ENCODE data around the gene TERC. TPM values are rescaled to one million over a fixed set of nuclear protein-coding genes. Genes with fewer than 3 reads are reported as not detected.
A peak's percentile ranks its signal among the peaks of the same experiment; 100 is the strongest.

TERC gene
- total RNA-seq: 100 to 1,000 TPM in 2 of 4 donors, 10 to 100 TPM in 2; 69.6 to 342 (median 107) TPM

DNA sequence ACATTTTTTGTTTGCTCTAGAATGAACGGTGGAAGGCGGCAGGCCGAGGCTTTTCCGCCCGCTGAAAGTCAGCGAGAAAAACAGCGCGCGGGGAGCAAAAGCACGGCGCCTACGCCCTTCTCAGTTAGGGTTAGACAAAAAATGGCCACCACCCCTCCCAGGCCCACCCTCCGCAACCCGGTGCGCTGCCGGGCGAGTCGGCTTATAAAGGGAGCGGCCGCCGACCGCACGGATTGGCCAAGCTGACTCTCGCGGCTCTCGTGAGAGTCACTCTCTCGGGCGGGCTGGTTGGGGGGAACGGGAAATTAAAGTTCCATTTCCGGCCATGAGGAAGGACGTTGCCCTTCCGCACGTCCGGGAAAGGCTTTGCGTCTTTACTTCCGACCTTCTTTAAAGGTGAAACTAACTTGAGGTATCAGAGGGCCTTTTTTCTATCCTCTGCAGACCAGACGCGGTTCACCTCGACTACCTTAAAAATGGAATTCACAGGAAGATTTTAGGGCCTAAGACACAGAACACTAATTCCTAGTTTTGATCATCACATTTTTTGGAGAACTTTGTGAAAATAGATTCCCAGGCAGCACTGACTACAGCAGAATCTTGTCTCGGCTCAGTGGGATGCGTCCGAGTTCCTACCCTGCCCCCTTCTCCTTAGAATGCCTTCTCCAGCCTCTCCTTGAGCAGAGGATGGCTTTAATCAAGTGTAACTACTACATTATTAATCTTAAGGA lies at the start of gene TERC:
TERC (minus strand) TSS at position 179 of the 731 bp plus-strand sequence.
- intact Hi-C loops (cut with DNase I; ENCODE audit: low total_unique reads): no loop called here
- peak in 1 of 2 donors; percentile 94 for TF ChIP-seq POLR2A (IDR thresholded peaks at IDR 0.05)
- TF ChIP-seq, protein P1, sequence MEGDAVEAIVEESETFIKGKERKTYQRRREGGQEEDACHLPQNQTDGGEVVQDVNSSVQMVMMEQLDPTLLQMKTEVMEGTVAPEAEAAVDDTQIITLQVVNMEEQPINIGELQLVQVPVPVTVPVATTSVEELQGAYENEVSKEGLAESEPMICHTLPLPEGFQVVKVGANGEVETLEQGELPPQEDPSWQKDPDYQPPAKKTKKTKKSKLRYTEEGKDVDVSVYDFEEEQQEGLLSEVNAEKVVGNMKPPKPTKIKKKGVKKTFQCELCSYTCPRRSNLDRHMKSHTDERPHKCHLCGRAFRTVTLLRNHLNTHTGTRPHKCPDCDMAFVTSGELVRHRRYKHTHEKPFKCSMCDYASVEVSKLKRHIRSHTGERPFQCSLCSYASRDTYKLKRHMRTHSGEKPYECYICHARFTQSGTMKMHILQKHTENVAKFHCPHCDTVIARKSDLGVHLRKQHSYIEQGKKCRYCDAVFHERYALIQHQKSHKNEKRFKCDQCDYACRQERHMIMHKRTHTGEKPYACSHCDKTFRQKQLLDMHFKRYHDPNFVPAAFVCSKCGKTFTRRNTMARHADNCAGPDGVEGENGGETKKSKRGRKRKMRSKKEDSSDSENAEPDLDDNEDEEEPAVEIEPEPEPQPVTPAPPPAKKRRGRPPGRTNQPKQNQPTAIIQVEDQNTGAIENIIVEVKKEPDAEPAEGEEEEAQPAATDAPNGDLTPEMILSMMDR (IDR thresholded peaks at IDR 0.05): no peak
- peak; percentile 92 to 99 for DNase-seq (ENCODE audit: low spot score in 2 of 2)
- WGBS, 2 donors: 6 to 7% methylated on average over 32 to 42 of the region's 42 CpGs
- peak within 1 kb of the TSS; percentile 97 for H3K4me3 ChIP-seq (ENCODE audit: low read depth, poor library complexity, severe bottlenecking)

DNA sequence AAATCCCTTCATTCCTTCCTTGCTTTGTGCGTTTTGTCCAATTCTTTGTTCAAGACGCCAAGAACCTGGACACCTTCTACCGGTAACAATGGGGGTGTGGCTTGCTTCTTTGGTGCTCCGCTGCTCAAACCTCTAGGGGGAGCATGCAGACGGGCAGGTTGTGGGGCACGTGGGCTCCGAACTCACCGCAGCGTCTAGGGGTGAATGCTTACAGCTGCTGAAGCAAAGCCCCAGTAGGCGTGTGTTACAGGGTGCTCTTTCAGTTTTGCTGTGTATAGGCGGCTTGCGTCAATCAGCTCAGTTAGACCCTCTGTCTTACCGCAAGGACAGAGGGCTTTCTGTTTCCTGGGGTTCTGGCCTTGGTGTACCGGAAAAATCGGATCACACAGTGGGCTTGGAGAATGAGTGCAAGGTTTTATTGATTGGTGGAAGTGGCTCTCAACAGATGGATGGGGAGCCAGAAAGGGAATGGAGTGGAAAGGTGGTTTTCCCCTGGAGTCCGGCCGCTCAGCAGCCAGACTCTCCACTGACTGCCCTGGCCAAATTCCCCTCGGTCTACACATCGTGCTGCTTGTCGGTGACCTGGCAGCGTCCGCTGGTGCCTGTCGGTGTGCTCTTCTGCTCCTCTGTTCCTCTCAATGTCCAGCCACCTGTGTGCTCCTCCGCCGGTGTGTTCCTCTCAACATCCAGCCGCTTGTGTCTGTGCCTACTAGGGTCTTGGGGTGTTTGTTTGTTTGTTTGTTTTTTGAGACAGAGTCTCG lies 49.1 kb upstream of the TERC start:
- TF ChIP-seq, protein P1 (IDR thresholded peaks at IDR 0.05): no peak
- no peak for TF ChIP-seq POLR2A (IDR thresholded peaks at IDR 0.05)
- H3K4me3 ChIP-seq (ENCODE audit: low read depth, poor library complexity, severe bottlenecking): no peak overlapping the region
- DNase-seq (ENCODE audit: low spot score in 2 of 2): no peak
- 65 to 72% methylated on average over 27 of the region's 27 CpGs for WGBS, 2 donors
- intact Hi-C loops (cut with DNase I; ENCODE audit: low total_unique reads): no loop called here

DNA sequence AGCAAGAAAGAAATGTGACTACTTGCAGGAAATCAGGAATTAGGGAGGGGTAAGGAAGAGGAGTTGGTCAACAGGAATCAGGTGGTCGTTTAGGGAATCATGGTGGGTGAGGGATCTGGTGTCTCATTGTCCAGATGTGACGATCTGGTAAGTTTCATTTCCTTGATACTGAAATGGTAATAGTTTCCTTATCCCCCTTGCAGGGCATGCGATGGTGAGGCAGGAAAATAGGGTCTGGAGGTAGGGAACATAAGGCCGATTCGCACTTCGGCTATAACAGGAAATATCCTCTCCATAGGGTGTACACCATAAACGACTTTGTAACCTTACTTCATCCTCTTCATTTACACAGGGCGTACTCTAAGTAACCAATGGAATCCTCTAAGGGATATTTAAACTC lies 48.4 kb upstream of the TERC start:
- TF ChIP-seq, protein P1 (IDR thresholded peaks at IDR 0.05): no peak
- TF ChIP-seq POLR2A (IDR thresholded peaks at IDR 0.05): no peak
- WGBS, 2 donors: 47 to 59% methylated on average over 8 of the region's 8 CpGs
- H3K4me3 ChIP-seq (ENCODE audit: low read depth, poor library complexity, severe bottlenecking): no peak overlapping the region
- intact Hi-C loops (cut with DNase I; ENCODE audit: low total_unique reads): no loop called here
- DNase-seq (ENCODE audit: low spot score in 2 of 2): no peak

- peak within 1 kb of the TSS; percentile 55 for H3K4me3 ChIP-seq (ENCODE audit: low read depth, poor library complexity, severe bottlenecking)
- TF ChIP-seq, protein P1 (IDR thresholded peaks at IDR 0.05): no peak
- TF ChIP-seq POLR2A (IDR thresholded peaks at IDR 0.05): no peak
- intact Hi-C loops (cut with DNase I; ENCODE audit: low total_unique reads): no loop called here
- WGBS, 2 donors: 9 to 17% methylated on average over 19 to 43 of the region's 56 CpGs
- DNase-seq (ENCODE audit: low spot score in 2 of 2): peak; percentile 54 to 92
These were observed 47.7 kb upstream of the TERC start, which contains the start of the genes LRRC34 and LRRIQ4 for GRCh38 chr3:169812332-169813235. TSS of gene LRRC34 (minus strand) at chr3:169812904. CDS start at chr3:169812548, 356 bp downstream. TSS of gene LRRIQ4 (plus strand) at chr3:169812870. CDS start at chr3:169821922, 9,052 bp downstream.

DNA sequence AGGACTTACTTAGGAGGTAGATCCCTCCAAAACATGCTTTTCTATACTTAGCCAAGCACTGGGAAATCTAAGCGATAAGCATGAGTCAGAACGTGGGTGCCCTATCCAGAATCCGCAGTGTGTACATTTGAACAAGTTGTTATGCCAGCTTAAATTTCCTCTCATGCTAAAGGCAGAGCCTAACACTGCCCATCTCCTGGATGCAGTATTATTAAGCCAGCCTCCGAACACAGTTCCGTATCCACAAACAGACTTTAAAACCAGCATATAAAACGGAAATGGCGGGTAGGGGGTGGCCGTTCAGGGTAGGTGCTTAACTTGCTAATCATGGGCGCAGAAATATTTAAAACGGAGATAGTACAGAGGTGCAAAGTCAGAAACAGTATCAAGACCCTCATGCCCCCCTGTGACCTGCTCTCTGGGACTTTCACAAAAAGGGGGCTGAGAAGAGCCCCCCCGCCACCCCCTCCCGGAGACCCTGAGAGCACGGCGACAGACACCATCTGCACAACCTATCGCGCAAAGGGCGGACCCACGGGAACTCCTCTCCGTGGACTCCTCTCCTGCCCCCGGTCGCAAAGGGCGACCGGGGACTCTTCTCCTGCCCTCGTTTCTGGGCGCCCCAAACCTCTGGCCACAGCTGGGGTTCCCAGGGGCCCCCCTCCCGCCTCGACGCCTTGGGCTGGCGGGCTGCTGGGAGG lies 46.9 kb upstream of the TERC start:
- DNase-seq (ENCODE audit: low spot score in 2 of 2): no peak
- 3 to 4% methylated on average over 22 to 27 of the region's 29 CpGs for WGBS, 2 donors

More for the DNA sequence above, 46.9 kb upstream of the TERC start:
- intact Hi-C loops (cut with DNase I; ENCODE audit: low total_unique reads): no loop called here
- H3K4me3 ChIP-seq (ENCODE audit: low read depth, poor library complexity, severe bottlenecking): peak overlapping the region; percentile 55
- TF ChIP-seq POLR2A (IDR thresholded peaks at IDR 0.05): no peak
- TF ChIP-seq, protein P1 (IDR thresholded peaks at IDR 0.05): no peak
